ENCODE measurements around the gene SSTR3. TPM values are rescaled to one million over a fixed set of nuclear protein-coding genes. Genes with fewer than 3 reads are reported as not detected.
A peak's percentile ranks its signal among the peaks of the same experiment; 100 is the strongest.

The SSTR3 gene
- total RNA-seq, 8 experiments from 2014 or later: 0.09 to 1.1 (median 0.25) TPM; not detected in 1

DNA sequence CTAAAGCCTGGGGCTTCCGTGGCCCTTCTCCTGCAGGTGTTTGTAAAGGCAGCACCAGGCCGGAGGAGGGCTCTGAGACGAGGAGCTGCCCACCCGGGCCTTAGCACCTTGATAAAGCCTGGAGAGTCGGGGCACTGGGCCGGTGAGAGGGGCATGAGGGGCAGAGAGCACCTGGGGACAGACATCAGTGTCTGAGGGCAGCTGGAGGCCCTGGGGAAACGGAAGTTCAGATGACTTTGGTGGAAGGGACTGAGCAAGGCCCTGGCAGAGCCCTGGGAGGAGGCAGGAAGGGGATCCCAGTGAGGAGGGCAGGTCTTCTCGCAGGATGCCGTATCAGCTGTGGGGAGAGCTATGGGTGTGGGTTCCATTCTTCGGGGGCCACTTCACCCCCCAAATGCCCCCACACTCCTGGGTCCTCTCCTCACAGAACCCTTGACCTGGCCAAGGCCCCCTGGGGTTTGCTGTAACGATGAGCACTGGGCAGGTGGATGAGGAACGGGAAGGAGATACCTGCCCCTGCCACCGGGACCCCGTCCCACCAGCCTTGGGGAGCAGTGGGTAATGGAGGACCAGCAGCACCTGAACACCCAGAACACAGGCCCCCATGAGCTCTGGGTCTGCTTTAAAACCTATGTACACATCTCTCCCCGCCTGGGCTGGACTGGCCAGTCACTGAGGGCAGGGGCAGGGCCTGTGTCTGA is 31.6 kb downstream of the SSTR3 start:
- WGBS, 10 experiments: 80 to 100% (median 93%) methylated on average over 1 to 3 of the region's 15 CpGs; no CpG with 5 or more reads in 7 of the 10 experiments
- Histone ChIP-seq H3K4me1 (replicated peaks in 1 of 2) (peaks cover 2 to 16% of the 10 kb centered on the region in 2 donors), H3K4me3 (no peak overlapping the region), H3K27ac (no peak overlapping the region)
- in situ Hi-C loops (cut with MboI; ENCODE audit: low pct_unique_long_range_greater_than_20kb in 2 of 9, low sequenced_read_pairs in 9 of 9, unreplicated experiment in 9 of 9): no loop called here
- ATAC-seq (replicated peaks in 6 of 8): no peak

DNA sequence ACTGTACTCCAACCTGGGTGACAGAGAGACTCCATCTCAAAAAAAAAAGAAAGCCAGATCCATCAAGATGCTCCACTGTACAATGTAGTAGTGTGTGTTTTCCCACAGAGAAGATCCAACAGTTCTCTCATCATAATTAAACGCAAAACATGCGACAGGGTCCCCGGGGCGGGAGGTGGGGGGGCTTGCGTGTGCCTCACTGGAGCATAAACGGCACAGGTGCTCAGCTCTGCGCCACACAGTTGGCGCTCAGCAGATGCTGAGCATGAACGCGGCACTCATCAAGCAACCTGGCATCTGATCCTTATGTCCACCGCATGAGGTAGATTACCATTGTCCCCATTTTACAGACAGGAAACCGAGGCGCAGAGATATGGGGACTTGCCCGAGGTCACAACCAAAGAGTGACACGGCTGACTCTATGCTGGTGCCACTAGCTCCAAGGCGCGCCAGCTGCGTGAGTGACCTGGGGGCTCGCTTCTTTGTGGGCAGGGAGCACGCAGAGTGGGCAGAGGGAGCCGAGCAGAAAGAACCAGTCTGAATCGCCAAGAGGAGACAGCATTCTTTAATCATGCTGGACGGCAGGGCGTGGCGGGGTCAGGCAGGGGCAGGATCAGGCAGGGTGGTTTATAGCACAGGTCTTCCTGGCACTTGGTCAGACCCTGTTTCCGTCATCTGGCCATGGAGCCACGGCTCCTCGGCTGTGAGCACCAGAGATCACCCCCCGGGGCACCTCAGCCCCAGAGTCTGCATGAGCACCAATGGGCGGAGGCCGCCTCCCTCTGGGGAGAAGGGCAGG is 32.5 kb downstream of the SSTR3 start:
- ATAC-seq (replicated peaks in 6 of 8): peak in 1 of 8 experiments; percentile 42
- 83 to 100% (median 93%) methylated on average over 1 to 19 of the region's 31 CpGs; no CpG with 5 or more reads in 5 of the 10 experiments for WGBS, 10 experiments
- in situ Hi-C loops (cut with MboI; ENCODE audit: low pct_unique_long_range_greater_than_20kb in 2 of 9, low sequenced_read_pairs in 9 of 9, unreplicated experiment in 9 of 9): no loop called here
- H3K4me3 ChIP-seq: no peak overlapping the region
- H3K27ac ChIP-seq: no peak overlapping the region
- H3K4me1 ChIP-seq (replicated peaks in 1 of 2): peaks cover 2 to 16% of the 10 kb centered on the region in 2 donors

DNA sequence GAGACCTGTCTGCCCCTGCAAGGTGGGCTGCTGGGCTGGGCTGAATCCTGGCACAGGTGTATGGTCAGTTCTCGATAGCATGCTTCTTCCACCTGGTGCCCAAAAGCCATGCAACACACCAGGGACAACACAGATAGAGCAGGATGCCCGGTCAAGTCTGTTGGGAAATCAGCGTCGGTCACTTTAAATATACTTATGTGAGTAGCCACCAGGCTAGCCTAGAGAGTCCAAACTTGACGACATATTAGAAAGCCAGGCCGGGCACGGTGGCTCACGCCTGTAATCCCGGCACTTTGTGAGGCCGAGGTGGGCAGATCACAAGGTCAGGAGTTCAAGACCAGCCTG is 33.2 kb downstream of the SSTR3 start:
- Histone ChIP-seq H3K27ac (no peak overlapping the region), H3K4me3 (no peak overlapping the region), H3K4me1 (replicated peaks in 1 of 2) (peaks cover 2 to 16% of the 10 kb centered on the region in 2 donors)
- 80 to 100% (median 92%) methylated on average over 1 to 5 of the region's 10 CpGs; no CpG with 5 or more reads in 4 of the 10 experiments for WGBS, 10 experiments
- ATAC-seq (replicated peaks in 6 of 8): no peak
- in situ Hi-C loops (cut with MboI; ENCODE audit: low pct_unique_long_range_greater_than_20kb in 2 of 9, low sequenced_read_pairs in 9 of 9, unreplicated experiment in 9 of 9): no loop called here

DNA sequence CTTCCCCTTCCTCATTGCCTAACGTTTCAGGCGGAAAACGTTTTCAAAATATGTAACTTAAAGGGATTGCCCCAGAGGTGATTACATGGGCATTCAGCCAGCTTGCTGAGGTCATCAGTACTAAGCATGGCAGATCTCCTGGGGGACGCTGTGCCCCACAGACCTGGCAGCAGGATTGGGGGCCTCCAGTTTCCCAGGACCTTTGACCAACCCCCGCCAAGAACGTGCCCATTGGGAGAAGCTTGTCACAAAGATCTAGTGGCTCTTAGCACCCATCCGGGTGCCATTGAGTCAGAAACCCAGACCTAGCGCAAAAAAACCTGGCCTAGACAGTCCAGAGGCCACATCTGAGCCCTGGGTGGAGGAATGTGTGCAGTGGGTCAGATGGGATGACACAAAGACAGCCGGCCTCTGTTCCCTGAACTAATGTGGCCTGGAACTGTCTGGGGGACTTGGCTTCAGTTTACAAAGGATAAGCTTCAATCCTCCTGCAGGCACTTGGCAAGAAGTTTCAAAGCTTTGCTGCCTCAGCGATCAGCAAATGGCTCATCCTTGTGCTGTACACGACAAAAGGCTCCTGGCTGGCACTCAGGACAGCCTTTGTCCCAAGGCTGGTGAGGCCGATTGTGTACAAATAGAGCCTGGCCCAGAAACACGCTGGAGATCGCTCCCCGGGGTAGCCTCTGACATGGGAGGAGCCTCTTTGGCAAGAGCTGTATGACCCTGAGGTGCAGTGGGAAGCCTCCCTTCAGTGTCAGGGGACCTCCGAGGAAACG is 33.7 kb downstream of the SSTR3 start:
- ATAC-seq (replicated peaks in 6 of 8): peak in 5 of 8 experiments; percentile 72 to 87 (median 76)
- peaks cover 2 to 16% of the 10 kb centered on the region in 2 donors for H3K4me1 ChIP-seq (replicated peaks in 1 of 2)
- peak overlapping the region in 1 of 2 donors; percentile 23 for H3K27ac ChIP-seq
- in situ Hi-C loops (cut with MboI; ENCODE audit: low pct_unique_long_range_greater_than_20kb in 2 of 9, low sequenced_read_pairs in 9 of 9, unreplicated experiment in 9 of 9): no loop called here
- H3K4me3 ChIP-seq: no peak overlapping the region
- 20 to 75% (median 50%) methylated on average over 1 to 12 of the region's 17 CpGs; no CpG with 5 or more reads in 2 of the 10 experiments for WGBS, 10 experiments

DNA sequence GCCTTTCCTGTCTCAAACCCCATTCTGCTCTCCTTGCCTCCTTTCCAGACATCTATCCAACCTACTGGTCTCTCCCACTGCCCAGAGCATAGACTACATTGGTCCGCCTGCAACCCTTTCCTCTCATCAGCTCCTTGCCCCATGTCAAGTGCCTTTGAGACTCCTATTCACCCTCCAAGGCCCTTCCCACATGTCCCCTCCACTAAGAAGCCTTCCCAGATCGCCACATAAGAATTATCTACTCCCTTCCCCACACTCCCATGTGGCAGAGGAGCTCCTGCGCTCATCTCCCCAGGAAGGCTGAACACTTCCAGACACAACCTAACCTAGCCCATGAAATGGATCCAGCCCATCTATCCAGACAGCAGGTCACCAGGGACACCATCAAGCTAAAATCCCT is 34.5 kb downstream of the SSTR3 start:
- WGBS, 10 experiments: 90 to 100% (median 100%) methylated on average over 1 to 2 of the region's 3 CpGs; no CpG with 5 or more reads in 4 of the 10 experiments
- H3K27ac ChIP-seq: no peak overlapping the region
- no peak for ATAC-seq (replicated peaks in 6 of 8)
- in situ Hi-C loops (cut with MboI; ENCODE audit: low pct_unique_long_range_greater_than_20kb in 2 of 9, low sequenced_read_pairs in 9 of 9, unreplicated experiment in 9 of 9): no loop called here
- peaks cover 2 to 16% of the 10 kb centered on the region in 2 donors for H3K4me1 ChIP-seq (replicated peaks in 1 of 2)
- H3K4me3 ChIP-seq: no peak overlapping the region

DNA sequence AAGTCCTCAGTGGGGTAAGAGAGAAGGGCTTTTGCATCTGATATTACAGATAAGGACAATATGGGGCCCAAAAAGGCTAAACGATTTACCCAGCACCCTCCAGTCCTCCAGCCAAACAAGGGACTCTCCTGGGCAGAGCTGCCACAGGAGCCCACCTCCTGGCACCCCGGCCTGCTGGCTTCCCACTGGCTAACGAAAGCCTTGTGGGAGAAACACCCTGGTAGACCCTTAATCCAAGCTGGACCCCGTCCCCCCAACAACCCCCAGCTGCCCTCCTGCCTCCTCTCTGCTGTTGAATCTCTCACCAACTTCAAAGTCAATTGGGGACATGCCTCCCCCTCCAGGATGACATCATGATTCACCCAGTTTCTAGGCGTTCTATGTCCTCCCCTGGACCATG is 35.1 kb downstream of the SSTR3 start:
- WGBS, 10 experiments: 58 to 80% methylated on average over 1 to 2 of the region's 5 CpGs; no CpG with 5 or more reads in 8 of the 10 experiments
- Histone ChIP-seq H3K27ac (no peak overlapping the region), H3K4me3 (no peak overlapping the region), H3K4me1 (replicated peaks in 1 of 2) (peaks cover 2 to 16% of the 10 kb centered on the region in 2 donors)
- in situ Hi-C loops (cut with MboI; ENCODE audit: low pct_unique_long_range_greater_than_20kb in 2 of 9, low sequenced_read_pairs in 9 of 9, unreplicated experiment in 9 of 9): no loop called here
- no peak for ATAC-seq (replicated peaks in 6 of 8)

DNA sequence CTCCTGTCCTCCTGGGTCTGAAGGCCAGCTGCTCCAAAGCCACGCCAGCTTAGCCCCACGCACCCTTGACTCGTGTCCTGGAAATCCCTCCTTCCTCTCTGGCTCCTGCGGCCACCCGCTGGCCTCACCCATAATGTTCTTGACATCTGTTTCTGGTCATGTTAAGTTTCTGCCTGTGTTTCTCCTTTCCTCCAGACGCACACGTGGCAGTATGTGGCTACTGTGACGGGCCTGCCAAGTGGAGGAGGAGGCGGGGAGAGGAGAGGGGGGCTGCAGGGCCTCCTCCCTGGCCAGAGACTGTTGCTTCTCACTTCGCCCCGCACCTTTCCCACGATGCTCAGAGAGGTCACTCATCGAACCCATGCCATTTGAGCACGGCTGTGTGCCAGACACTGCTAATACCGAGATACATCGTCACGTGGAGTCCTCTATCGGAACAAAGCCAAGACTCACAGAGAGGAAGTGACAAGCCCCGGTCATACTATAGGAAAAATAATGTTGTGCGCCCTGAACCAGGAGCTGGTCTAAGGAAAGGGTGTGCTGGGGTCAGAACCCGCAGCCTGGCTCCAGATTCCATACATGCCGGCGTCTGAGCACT is 35.7 kb downstream of the SSTR3 start:
- Histone ChIP-seq H3K4me3 (no peak overlapping the region), H3K4me1 (replicated peaks in 1 of 2) (peaks cover 2 to 16% of the 10 kb centered on the region in 2 donors), H3K27ac (no peak overlapping the region)
- peak in 7 of 8 experiments; percentile 13 to 66 (median 29) for ATAC-seq (replicated peaks in 6 of 8)
- WGBS, 10 experiments: 0 to 100% (median 78%) methylated on average over 2 to 8 of the region's 23 CpGs; no CpG with 5 or more reads in 3 of the 10 experiments
- in situ Hi-C loops (cut with MboI; ENCODE audit: low pct_unique_long_range_greater_than_20kb in 2 of 9, low sequenced_read_pairs in 9 of 9, unreplicated experiment in 9 of 9): no loop called here

DNA sequence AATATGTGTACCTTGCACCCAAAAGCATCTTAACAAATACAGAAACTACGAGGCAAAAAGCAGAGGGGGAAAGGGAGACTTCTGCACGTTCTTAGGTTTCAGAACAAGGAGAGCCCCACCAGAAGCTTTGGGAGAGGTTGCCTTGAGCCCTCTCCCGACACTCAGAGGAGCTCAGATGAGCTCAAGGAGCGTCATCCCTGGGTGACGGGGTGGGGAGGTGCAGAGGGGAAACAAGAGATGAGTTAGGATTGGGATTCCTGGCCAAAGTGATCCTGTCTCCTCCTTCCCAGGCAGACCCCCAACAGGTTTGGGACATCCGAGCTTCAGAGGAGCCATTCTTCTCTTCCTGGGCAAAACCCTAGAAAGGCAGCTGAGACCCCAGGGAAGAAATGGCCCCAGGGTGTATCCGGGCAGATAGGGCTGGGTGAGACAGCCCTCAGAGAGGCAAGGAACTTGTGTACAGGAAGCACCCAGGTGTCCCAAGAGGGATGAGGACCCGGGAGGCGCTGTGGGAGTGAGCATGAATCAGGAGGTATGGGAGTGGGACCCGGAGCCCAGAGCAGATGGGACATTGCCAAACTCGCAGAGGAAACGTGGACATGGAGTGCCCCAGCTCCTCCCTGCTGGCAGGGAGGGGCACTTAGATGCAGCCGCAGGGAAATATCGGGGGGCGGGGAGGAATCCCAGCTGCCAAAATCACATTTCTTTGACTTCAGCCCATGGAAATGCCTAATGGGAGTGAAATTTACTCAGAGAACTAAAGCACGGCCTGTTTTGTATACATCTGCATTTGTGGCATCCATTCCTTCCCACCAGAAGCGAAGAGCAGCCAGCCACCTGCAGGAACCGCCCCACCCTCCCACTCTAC is 36.6 kb downstream of the SSTR3 start:
- WGBS, 10 experiments: 0 to 82% (median 42%) methylated on average over 1 to 8 of the region's 18 CpGs; no CpG with 5 or more reads in 4 of the 10 experiments
- Histone ChIP-seq H3K4me3 (no peak overlapping the region), H3K27ac (no peak overlapping the region), H3K4me1 (replicated peaks in 1 of 2) (peaks cover 2 to 16% of the 10 kb centered on the region in 2 donors)
- in situ Hi-C loops (cut with MboI; ENCODE audit: low pct_unique_long_range_greater_than_20kb in 2 of 9, low sequenced_read_pairs in 9 of 9, unreplicated experiment in 9 of 9): no loop called here
- ATAC-seq (replicated peaks in 6 of 8): peak in 3 of 8 experiments; percentile 4 to 40 (median 38)

DNA sequence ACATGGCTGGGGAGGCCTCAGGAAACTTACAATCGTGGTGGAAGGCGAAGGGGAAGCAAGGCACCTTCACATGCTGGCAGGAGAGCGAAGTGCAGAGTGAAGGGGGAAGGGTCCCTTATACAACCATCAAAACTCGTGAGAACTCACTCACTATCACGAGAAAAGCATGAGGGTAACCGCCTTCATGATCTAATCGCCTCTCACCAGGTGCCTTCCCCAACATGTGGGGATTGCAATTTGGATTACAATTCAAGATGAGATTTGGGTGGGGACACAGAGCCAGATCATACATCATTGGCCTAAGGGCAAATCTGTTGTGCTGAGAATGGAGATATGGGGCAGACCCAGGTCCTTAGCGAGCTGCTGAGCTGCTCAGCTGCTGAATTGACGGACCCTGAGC is 37.3 kb downstream of the SSTR3 start:
- WGBS, 10 experiments: 0 to 93% (median 80%) methylated on average over 1 to 8 of the region's 9 CpGs; no CpG with 5 or more reads in 4 of the 10 experiments
- no peak overlapping the region for H3K4me3 ChIP-seq
- in situ Hi-C loops (cut with MboI; ENCODE audit: low pct_unique_long_range_greater_than_20kb in 2 of 9, low sequenced_read_pairs in 9 of 9, unreplicated experiment in 9 of 9): no loop called here
- no peak overlapping the region for H3K27ac ChIP-seq
- peak in 2 of 8 experiments; percentile 6 to 13 for ATAC-seq (replicated peaks in 6 of 8)
- peaks cover 2 to 16% of the 10 kb centered on the region in 2 donors for H3K4me1 ChIP-seq (replicated peaks in 1 of 2)

DNA sequence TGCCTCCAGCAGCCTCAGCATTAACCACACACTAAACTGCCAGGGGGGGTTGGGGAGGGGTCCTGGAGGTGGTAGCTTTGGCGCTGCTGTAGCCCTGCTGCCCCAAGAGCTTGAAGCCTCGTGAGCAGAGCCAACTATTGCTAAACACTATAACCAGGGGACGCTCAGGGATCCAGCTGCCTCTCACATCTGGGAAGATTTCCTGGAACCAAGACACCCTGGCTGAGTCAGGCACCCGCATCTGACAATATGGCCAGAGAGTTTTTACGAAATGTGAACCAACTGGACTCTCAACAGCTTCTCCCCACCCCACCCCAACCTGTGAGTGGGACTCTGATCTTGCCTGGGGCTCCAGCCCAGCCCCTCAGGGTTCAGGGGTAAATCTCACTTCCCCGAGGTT is 38.6 kb downstream of the SSTR3 start:
- Histone ChIP-seq H3K27ac (no peak overlapping the region), H3K4me3 (no peak overlapping the region), H3K4me1 (replicated peaks in 1 of 2) (peaks cover 2 to 13% of the 10 kb centered on the region in 2 donors)
- in situ Hi-C loops (cut with MboI; ENCODE audit: low pct_unique_long_range_greater_than_20kb in 2 of 9, low sequenced_read_pairs in 9 of 9, unreplicated experiment in 9 of 9): no loop called here
- 30 to 100% (median 80%) methylated on average over 1 to 4 of the region's 6 CpGs; no CpG with 5 or more reads in 1 of the 10 experiments for WGBS, 10 experiments
- ATAC-seq (replicated peaks in 6 of 8): no peak

DNA sequence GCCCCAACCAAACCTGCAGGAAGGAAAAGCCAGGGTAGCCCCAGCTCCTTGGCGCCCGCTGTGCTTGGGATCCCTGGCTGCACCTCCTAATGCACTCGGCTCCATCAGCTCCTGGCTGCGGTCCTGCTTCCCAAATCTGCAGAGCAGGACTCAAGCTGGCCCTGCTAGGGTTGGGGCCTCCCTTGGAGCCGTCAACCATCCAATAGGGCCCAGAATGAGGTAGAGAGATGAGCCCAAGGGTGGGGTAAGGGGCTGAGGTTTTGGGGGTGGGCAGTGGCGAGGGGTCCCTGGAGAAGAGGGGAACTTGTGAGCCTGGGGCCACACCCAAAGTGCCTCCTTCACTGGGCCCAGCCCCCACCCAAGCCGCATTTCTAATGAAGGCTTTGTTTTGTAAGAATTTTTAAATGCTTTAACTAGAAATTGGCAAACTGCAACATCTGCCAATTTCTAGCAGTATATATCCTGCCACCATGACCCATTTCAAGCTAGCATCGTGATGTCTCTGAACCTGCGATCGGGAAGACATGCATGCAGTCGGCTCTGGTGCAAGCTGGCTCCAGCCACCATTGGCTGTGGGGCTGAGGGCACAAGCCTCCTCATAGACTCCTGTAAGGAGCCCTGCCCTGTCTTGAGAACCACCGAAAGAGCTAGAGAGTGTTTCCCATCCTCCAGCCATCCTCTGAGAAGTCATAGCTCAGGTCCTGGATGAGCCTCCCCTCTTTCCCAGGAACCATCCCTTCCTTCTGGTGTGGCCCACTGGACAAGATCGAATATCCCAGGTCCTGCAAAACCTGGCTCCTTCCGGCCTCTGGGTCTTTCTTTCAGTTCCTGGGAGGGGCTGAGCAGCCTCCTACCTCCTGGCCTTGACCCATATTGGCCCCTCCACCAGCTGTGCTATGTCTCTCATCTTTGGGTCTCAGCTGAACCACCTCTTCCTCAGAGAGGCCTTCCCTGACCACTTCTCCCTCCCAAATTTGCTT is 39.7 kb downstream of the SSTR3 start:
- Histone ChIP-seq H3K4me1 (replicated peaks in 1 of 2) (peaks cover 0 to 4% of the 10 kb centered on the region in 2 donors), H3K4me3 (no peak overlapping the region), H3K27ac (no peak overlapping the region)
- in situ Hi-C loops (cut with MboI; ENCODE audit: low pct_unique_long_range_greater_than_20kb in 2 of 9, low sequenced_read_pairs in 9 of 9, unreplicated experiment in 9 of 9): no loop called here
- ATAC-seq (replicated peaks in 6 of 8): no peak
- 40 to 100% (median 72%) methylated on average over 1 to 5 of the region's 14 CpGs; no CpG with 5 or more reads in 2 of the 10 experiments for WGBS, 10 experiments

Data from motor neuron (in vitro differentiated cells).